ENCODE data around the gene ZNHIT1. TPM values are rescaled to one million over a fixed set of nuclear protein-coding genes. Genes with fewer than 3 reads are reported as not detected.

The ZNHIT1 gene
- total RNA-seq, 4 donors from 2014 or later = 76.2 to 97.8 (median 88.6) TPM

DNA sequence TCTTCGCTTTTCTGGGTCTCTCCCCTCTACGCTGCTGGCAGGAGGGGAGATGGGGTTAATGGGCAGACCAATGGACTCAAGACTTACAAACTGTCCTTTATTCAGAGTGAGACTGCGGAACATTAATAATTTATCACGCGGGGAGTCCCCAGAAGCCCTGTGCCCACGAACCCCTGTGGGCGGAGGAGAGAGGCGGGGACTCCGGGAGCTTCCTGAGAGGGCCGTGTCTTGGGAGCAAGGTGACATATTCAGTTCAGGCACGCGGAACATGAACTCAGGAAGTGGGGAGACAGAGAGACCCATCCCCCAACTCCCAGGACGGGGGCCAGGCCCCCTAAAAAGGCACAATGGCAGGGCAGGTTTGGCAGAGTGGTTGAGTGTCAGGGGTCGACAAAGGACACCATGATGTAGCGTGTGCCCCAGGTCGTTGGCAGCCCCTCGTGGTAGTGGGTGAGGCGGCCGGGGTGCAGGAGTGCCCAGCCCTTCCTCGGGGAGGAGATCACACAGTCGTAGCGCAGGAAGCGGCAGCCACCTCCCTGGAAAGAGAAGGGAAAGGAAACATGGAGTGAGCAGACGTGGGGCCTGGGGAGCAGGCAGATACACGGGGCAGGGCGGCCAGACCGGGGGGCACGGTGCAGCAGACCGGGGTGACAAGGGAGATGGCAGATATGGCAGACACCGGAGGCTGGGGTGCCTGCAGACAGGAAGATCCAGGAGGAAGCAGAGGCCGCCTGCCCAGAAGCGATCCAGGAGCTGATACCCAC, 11.9 kb upstream of the ZNHIT1 start:
- Histone ChIP-seq H3K4me3 (no peak overlapping the region), H3K9me3 (no peaks in the 10 kb centered on the region), H3K4me1 (peaks cover 0 to 11% (median 8%) of the 10 kb centered on the region in 3 donors), H3K36me3 (peaks cover 0 to 55% of the 10 kb centered on the region in 2 donors), H3K27me3 (peaks cover 27% of the 10 kb centered on the region), H3K27ac (no peak overlapping the region)
- TF ChIP-seq EP300 (IDR thresholded peaks at IDR 0.05) = no peak
- no peak for TF ChIP-seq POLR2AphosphoS5 (IDR thresholded peaks at IDR 0.05)
- no peak for TF ChIP-seq POLR2A (IDR thresholded peaks at IDR 0.05)
- TF ChIP-seq, protein P1, sequence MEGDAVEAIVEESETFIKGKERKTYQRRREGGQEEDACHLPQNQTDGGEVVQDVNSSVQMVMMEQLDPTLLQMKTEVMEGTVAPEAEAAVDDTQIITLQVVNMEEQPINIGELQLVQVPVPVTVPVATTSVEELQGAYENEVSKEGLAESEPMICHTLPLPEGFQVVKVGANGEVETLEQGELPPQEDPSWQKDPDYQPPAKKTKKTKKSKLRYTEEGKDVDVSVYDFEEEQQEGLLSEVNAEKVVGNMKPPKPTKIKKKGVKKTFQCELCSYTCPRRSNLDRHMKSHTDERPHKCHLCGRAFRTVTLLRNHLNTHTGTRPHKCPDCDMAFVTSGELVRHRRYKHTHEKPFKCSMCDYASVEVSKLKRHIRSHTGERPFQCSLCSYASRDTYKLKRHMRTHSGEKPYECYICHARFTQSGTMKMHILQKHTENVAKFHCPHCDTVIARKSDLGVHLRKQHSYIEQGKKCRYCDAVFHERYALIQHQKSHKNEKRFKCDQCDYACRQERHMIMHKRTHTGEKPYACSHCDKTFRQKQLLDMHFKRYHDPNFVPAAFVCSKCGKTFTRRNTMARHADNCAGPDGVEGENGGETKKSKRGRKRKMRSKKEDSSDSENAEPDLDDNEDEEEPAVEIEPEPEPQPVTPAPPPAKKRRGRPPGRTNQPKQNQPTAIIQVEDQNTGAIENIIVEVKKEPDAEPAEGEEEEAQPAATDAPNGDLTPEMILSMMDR (IDR thresholded peaks at IDR 0.05) = no peak
- ATAC-seq = peak; percentile 9
- 73 to 83% methylated on average over 6 to 19 of the region's 32 CpGs for WGBS, 2 donors (ENCODE audit: low coverage in 1 of 2)

DNA sequence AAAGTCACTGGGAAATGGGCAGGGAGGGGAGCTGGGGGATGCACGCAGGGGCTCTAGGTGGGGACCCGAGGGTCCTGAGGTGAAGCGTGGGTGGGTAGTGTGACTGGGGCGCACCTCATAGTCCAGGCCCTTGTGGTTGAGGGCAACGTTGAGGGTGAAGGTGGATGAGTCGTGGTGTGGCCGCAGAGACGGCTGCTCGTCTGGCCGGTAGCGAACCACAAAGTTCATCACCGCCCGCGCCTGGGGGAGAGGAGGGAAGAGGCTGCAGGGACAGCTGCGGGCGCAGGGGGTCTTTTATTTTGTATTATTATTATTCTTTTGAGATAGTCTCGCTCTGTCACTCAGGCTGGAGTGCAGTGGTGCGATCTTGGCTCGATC, 11.3 kb upstream of the ZNHIT1 start:
- H3K4me3 ChIP-seq = no peak overlapping the region
- peaks cover 0 to 8% (median 7%) of the 10 kb centered on the region in 3 donors for H3K4me1 ChIP-seq
- H3K27me3 ChIP-seq = peaks cover 22% of the 10 kb centered on the region
- 86 to 90% methylated on average over 6 to 19 of the region's 19 CpGs for WGBS, 2 donors (ENCODE audit: low coverage in 1 of 2)
- H3K36me3 ChIP-seq = peaks cover 0 to 61% of the 10 kb centered on the region in 2 donors
- TF ChIP-seq EP300 (IDR thresholded peaks at IDR 0.05) (no peak), POLR2A (IDR thresholded peaks at IDR 0.05) (no peak), POLR2AphosphoS5 (IDR thresholded peaks at IDR 0.05) (no peak)
- TF ChIP-seq, protein P1 (IDR thresholded peaks at IDR 0.05) = no peak
- H3K9me3 ChIP-seq = no peaks in the 10 kb centered on the region
- no peak for ATAC-seq
- no peak overlapping the region for H3K27ac ChIP-seq

DNA sequence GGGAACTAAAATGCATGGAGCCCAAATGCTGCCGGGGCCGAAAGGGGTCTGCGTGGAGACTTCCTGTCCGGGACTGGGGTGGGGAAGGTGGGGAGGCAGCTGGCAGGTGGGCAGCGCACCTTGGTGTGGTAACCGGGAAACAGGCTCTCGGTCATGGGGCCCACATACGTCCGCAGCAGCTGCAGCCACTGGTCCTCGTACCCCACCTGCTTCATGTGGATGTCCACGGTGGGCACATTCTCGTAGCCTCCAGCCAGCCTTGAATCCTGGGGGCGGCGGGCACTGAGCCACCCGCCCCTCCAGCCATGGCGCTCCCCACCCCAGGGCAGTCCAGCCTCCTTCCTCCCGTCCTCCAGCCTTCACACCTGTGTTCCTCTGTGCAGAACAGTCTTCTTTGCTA, 10.5 kb upstream of the ZNHIT1 start:
- no peak overlapping the region for H3K27ac ChIP-seq
- peaks cover 14% of the 10 kb centered on the region for H3K27me3 ChIP-seq
- TF ChIP-seq, protein P1 (IDR thresholded peaks at IDR 0.05) = no peak
- no peak for TF ChIP-seq POLR2A (IDR thresholded peaks at IDR 0.05)
- TF ChIP-seq POLR2AphosphoS5 (IDR thresholded peaks at IDR 0.05) = no peak
- no peak for TF ChIP-seq EP300 (IDR thresholded peaks at IDR 0.05)
- no peak overlapping the region for H3K4me3 ChIP-seq
- no peaks in the 10 kb centered on the region for H3K4me1 ChIP-seq
- H3K36me3 ChIP-seq = peaks cover 0 to 69% of the 10 kb centered on the region in 2 donors
- no peaks in the 10 kb centered on the region for H3K9me3 ChIP-seq
- 89% methylated on average over 3 of the region's 17 CpGs; no CpG with 5 or more reads in 1 of the 2 donors for WGBS, 2 donors (ENCODE audit: low coverage in 1 of 2)
- no peak for ATAC-seq

DNA sequence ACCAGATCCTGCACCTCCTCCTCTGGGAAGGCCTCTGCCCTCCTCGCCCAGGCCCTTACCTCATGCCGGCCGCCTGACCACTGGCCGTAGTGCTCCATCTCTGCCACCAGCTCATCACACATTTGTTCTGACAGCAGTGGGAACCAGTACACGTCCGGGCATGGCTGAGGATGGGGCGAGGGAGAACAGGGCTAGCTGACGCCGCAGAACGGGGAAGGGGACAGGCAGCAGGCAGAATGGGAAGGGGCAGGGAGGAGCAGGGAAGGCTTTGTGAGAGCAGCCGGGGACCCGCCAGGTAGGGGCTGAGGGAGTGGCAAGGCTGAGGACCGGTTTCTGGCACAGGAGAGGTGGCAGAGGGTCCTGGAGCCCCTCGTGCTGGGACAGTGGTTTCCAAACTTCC, 9.2 kb upstream of the ZNHIT1 start:
- ATAC-seq = no peak
- Histone ChIP-seq H3K36me3 (peaks cover 0 to 82% of the 10 kb centered on the region in 2 donors), H3K4me1 (no peaks in the 10 kb centered on the region), H3K27me3 (peaks cover under 1% of the 10 kb centered on the region), H3K9me3 (no peaks in the 10 kb centered on the region), H3K4me3 (no peak overlapping the region), H3K27ac (no peak overlapping the region)
- TF ChIP-seq, protein P1 (IDR thresholded peaks at IDR 0.05) = no peak
- TF ChIP-seq EP300 (IDR thresholded peaks at IDR 0.05) (no peak), POLR2A (IDR thresholded peaks at IDR 0.05) (no peak), POLR2AphosphoS5 (IDR thresholded peaks at IDR 0.05) (no peak)
- WGBS, 2 donors (ENCODE audit: low coverage in 1 of 2) = 87 to 93% methylated on average over 8 of the region's 14 CpGs

DNA sequence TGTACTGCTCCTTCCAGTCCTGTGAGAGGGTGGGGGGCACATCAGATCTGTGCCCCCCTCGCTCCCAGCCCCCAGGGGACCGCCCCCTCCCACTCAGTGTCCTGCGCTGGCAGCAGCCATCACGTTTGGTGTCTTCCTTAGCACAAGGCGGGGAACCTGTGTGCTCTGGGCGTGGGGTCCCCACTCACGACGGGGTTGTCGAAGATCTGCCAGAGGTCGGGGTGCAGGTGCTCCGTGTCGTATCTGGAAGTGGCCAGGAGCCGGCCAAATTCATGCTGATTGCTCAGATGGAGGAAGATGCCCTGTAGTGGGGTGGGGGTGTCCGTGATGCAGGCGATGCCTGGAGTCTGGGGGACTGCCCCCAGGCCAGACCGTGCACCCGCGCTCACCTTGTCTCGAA, 7.8 kb upstream of the ZNHIT1 start:
- Histone ChIP-seq H3K27me3 (no peaks in the 10 kb centered on the region), H3K4me3 (no peak overlapping the region), H3K9me3 (no peaks in the 10 kb centered on the region), H3K36me3 (peaks cover 0 to 96% of the 10 kb centered on the region in 2 donors), H3K4me1 (peaks cover 0 to 7% (median 0%) of the 10 kb centered on the region in 3 donors), H3K27ac (no peak overlapping the region)
- 40% methylated on average over 1 of the region's 19 CpGs; no CpG with 5 or more reads in 1 of the 2 donors for WGBS, 2 donors (ENCODE audit: low coverage in 1 of 2)
- no peak for TF ChIP-seq POLR2A (IDR thresholded peaks at IDR 0.05)
- TF ChIP-seq, protein P1 (IDR thresholded peaks at IDR 0.05) = no peak
- no peak for TF ChIP-seq POLR2AphosphoS5 (IDR thresholded peaks at IDR 0.05)
- TF ChIP-seq EP300 (IDR thresholded peaks at IDR 0.05) = no peak
- ATAC-seq = no peak

Measured in gastroesophageal sphincter (tissue), 4 donors.